GM10248 (cell line): ENCODE measurements around the gene NQO2.

Source experiments
- CTCF ChIA-PET: fragments of 300-600 bp; sonication (Branson Sonifier 250); formaldehyde crosslinking; extraction: SDS; loops from one replicate; lab custom pipeline; 2021; ENCODE audit warnings: antibody characterized with exemption; lab: Yijun Ruan, JAX
- POLR2A ChIA-PET: fragments of 350-650 bp; sonication (Branson Sonifier 250); formaldehyde crosslinking; extraction: SDS; loops from one replicate; lab custom pipeline; 2020; ENCODE audit warnings: antibody characterized with exemption; lab: Yijun Ruan, JAX
- DNase-seq: peaks from one replicate; pipeline ENCODE4 v3.0.0; 2012; ENCODE audit errors: extremely low spot score
- CTCF ChIP-seq: IDR thresholded peaks from 2 replicates; pipeline ENCODE4 v1.5.1; 2012; ENCODE audit warnings: mild to moderate bottlenecking, low read depth; ENCODE audit errors: extremely low read depth, missing control alignments, control extremely low read depth

The NQO2 gene

GRCh38 chr6:2956930-2957685 is 42.6 kb upstream of the NQO2 start:
- TF ChIP-seq CTCF, result no peak
- ChIA-PET CTCF (interaction anchor here (6.0 kb wide), 1 partner anchor 31 kb away, joined by 38 read pairs; no protein-coding TSS in a partner anchor), POLR2A (no interaction called here)
- no peak for DNase-seq

- no peak for DNase-seq
- CTCF ChIA-PET, result no interaction called here
- no peak for TF ChIP-seq CTCF
- POLR2A ChIA-PET, result no interaction called here
Observed at GRCh38 chr6:2957696-2958330, 41.9 kb upstream of the NQO2 start.

- no peak for DNase-seq
- CTCF ChIA-PET, result interaction anchor here (0.9 kb wide), 1 partner anchor 30 kb away, joined by 3 read pairs; no protein-coding TSS in a partner anchor
- no peak for TF ChIP-seq CTCF
- POLR2A ChIA-PET, result no interaction called here
Observed at GRCh38 chr6:2958331-2958711, 41.4 kb upstream of the NQO2 start.

GRCh38 chr6:2958776-2959175 is 40.9 kb upstream of the NQO2 start:
- TF ChIP-seq CTCF, result no peak
- CTCF ChIA-PET, result interaction anchor here (0.9 kb wide), 1 partner anchor 29 kb away, joined by 3 read pairs; no protein-coding TSS in a partner anchor

GRCh38 chr6:2959909-2960719 is 39.6 kb upstream of the NQO2 start:
- no peak for TF ChIP-seq CTCF
- CTCF ChIA-PET, result interaction anchor here (1.3 kb wide), 1 partner anchor 30 kb away, joined by 3 read pairs; no protein-coding TSS in a partner anchor
- DNase-seq, result no peak
- POLR2A ChIA-PET, result interaction anchor here (0.5 kb wide), 1 partner anchor 10 kb away, joined by 6 read pairs; no protein-coding TSS in a partner anchor

More at GRCh38 chr6:2958776-2959175, 40.9 kb upstream of the NQO2 start:
- no peak for DNase-seq
- POLR2A ChIA-PET, result no interaction called here

- TF ChIP-seq CTCF, result no peak
- DNase-seq, result no peak
- POLR2A ChIA-PET, result no interaction called here
- CTCF ChIA-PET, result interaction anchor here (1.3 kb wide), 1 partner anchor 31 kb away, joined by 3 read pairs; no protein-coding TSS in a partner anchor
Observed at GRCh38 chr6:2960935-2961334, 38.8 kb upstream of the NQO2 start.
